Brain microvascular endothelial cell (primary cell): Measurements from ENCODE around the gene IL19.

Experiments used
- DNase-seq: peaks from one replicate; pipeline ENCODE4 v3.0.0-alpha.2; 2020
- H3K27ac ChIP-seq: fragments of 250-450 bp; sonication (Bioruptor Pico); 2 replicates; pipeline ENCODE4 v1.5.1; 2020; ENCODE audit warnings: mild to moderate bottlenecking, moderate library complexity
- H3K27me3 ChIP-seq: fragments of 250-450 bp; sonication (Bioruptor Pico); replicated peaks from 2 replicates; pipeline ENCODE4 v1.5.1; 2020; ENCODE audit warnings: mild to moderate bottlenecking
- H3K36me3 ChIP-seq: fragments of 250-450 bp; sonication (Bioruptor Pico); replicated peaks from 2 replicates; pipeline ENCODE4 v1.5.1; 2020; ENCODE audit warnings: mild to moderate bottlenecking
- H3K4me3 ChIP-seq: 2 replicates; pipeline ENCODE4 v1.5.1; 2011; ENCODE audit warnings: low read depth, mild to moderate bottlenecking, control low read depth, low read length, moderate library complexity
- in situ Hi-C: cut with HindIII; loops from 2 replicates; pipeline ENCODE4 v1.10.0; 2017; ENCODE audit warnings: low sequenced_read_pairs, low pct_ligation_motif_present
- TF ChIP-seq, protein P1 (sequence below): IDR thresholded peaks from 2 replicates; pipeline ENCODE4 v1.5.1; 2011; ENCODE audit warnings: low read depth, mild to moderate bottlenecking, moderate library complexity, low read length, control low read depth, inconsistent platforms; ENCODE audit errors: missing control alignments

Gene IL19

DNA sequence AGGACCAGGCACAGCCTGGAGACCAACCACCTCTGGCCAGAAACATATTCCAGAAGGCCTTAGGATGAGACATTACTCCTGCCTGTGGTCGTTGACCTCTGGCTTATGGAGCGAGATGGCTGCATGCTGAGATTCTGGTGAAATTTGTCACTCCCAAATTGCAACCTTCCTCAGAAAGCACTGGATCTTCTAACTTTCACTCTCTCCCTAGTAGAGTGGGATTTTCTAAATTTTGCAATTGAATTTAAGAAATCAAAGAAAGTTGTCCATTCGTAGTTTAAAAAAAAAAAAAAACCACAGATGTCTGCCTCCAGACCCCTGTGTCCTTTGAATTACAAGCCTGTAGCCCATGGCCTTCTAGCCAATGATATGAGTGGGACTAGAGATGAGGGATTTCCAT, 30.3 kb downstream of the IL19 start:
- H3K27ac ChIP-seq = no peak overlapping the region
- TF ChIP-seq, protein P1, sequence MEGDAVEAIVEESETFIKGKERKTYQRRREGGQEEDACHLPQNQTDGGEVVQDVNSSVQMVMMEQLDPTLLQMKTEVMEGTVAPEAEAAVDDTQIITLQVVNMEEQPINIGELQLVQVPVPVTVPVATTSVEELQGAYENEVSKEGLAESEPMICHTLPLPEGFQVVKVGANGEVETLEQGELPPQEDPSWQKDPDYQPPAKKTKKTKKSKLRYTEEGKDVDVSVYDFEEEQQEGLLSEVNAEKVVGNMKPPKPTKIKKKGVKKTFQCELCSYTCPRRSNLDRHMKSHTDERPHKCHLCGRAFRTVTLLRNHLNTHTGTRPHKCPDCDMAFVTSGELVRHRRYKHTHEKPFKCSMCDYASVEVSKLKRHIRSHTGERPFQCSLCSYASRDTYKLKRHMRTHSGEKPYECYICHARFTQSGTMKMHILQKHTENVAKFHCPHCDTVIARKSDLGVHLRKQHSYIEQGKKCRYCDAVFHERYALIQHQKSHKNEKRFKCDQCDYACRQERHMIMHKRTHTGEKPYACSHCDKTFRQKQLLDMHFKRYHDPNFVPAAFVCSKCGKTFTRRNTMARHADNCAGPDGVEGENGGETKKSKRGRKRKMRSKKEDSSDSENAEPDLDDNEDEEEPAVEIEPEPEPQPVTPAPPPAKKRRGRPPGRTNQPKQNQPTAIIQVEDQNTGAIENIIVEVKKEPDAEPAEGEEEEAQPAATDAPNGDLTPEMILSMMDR = no peak
- no peak for DNase-seq
- in situ Hi-C loops = no loop called here
- H3K27me3 ChIP-seq = peaks cover 17% of the 10 kb centered on the region
- no peaks in the 10 kb centered on the region for H3K36me3 ChIP-seq
- no peak overlapping the region for H3K4me3 ChIP-seq

DNA sequence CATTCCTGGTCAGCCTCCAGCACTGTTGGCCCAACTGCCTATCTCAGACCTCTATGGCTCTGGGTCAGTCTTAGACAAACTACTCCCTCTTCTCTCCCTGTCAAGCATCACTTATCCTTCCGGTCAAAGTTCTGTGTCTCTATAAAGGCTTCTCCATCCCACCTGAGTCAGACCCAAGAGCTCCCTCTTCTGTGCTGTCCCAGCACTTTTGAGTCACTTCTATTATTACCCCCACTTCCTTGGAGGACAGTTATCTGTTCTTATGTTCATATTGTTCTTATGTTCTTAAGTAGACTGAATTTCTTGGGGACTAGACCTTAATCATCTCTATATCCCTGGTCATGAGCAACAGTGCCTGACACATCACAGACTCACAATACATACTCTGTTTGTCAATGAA, 30.9 kb downstream of the IL19 start:
- no peak overlapping the region for H3K27ac ChIP-seq
- H3K4me3 ChIP-seq = no peak overlapping the region
- in situ Hi-C loops = no loop called here
- H3K27me3 ChIP-seq = peaks cover 22% of the 10 kb centered on the region
- DNase-seq = no peak
- H3K36me3 ChIP-seq = no peaks in the 10 kb centered on the region
- TF ChIP-seq, protein P1 = no peak

- Histone ChIP-seq H3K36me3 (no peaks in the 10 kb centered on the region), H3K27ac (no peak overlapping the region), H3K27me3 (peaks cover 26% of the 10 kb centered on the region), H3K4me3 (no peak overlapping the region)
- no peak for DNase-seq
- in situ Hi-C loops = no loop called here
- TF ChIP-seq, protein P1 = no peak
Measured at GRCh38 chr1:206802401-206802800, 31.8 kb downstream of the IL19 start.

DNA sequence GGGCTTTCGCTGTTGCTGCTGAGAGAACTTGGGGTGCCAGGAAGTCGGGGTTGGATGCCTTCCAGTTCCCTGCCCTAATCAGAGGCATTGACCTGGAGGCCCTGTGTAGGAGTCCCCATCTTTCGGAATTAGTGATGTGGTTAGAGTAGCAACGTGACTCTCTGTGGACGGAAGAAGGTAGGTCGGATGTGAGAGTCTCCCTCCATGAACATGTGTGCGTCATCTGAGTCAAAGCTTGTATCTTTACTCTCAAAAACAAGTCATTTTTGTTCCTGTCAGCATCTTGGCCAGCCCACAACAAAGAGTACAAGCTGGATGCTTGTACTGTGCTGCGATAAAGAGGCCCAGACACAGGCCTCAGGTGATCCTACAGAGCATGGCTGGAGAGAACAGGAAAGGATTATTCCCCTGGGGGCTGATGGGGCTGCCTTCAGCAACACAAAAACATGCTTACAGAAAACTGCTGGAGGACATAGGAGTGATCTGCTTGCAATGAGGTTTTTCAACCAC, 32.7 kb downstream of the IL19 start:
- TF ChIP-seq, protein P1 = no peak
- H3K27ac ChIP-seq = no peak overlapping the region
- H3K36me3 ChIP-seq = no peaks in the 10 kb centered on the region
- peaks cover 26% of the 10 kb centered on the region for H3K27me3 ChIP-seq
- H3K4me3 ChIP-seq = no peak overlapping the region
- in situ Hi-C loops = no loop called here
- no peak for DNase-seq

GRCh38 chr1:206804156-206804737, 33.7 kb downstream of the IL19 start:
- DNase-seq = no peak

More at GRCh38 chr1:206804156-206804737, 33.7 kb downstream of the IL19 start:
- in situ Hi-C loops = no loop called here
- H3K4me3 ChIP-seq = no peak overlapping the region
- TF ChIP-seq, protein P1 = no peak
- no peaks in the 10 kb centered on the region for H3K36me3 ChIP-seq
- peaks cover 26% of the 10 kb centered on the region for H3K27me3 ChIP-seq
- no peak overlapping the region for H3K27ac ChIP-seq
